Measurements from ENCODE around the gene MEGF8. TPM values are rescaled to one million over a fixed set of nuclear protein-coding genes. Genes with fewer than 3 reads are reported as not detected.

Gene MEGF8
- total RNA-seq, 4 donors from 2014 or later, result 6.4 to 11.1 (median 10.3) TPM

DNA sequence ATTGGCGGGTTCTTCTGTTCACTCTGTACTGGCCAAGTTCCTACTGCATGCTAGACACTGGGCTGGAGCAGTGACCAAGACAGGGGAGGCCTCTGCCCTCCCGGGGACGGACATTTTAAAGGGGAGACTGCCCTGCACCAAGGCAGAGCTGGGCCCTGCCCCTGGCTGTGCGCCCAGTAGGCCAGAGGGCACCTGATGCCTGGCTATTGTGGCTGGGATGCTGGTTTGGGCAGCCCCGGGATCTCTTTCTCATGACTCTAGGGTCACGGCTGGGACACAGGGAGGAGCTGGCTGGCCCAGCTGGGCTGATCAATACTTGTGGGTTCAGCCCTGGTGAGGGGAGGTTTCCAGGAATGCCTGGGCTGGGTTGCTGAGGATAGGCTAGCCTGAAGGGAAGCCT is 84.0 kb downstream of the MEGF8 start:
- peaks cover 0 to 25% (median 6%) of the 10 kb centered on the region in 3 donors for H3K4me1 ChIP-seq
- intact Hi-C loops (cut with DNase I), result no loop called here
- no peaks in the 10 kb centered on the region for H3K27me3 ChIP-seq
- no peak overlapping the region for H3K4me3 ChIP-seq
- TF ChIP-seq POLR2A (IDR thresholded peaks at IDR 0.05), result no peak
- TF ChIP-seq, protein P1, sequence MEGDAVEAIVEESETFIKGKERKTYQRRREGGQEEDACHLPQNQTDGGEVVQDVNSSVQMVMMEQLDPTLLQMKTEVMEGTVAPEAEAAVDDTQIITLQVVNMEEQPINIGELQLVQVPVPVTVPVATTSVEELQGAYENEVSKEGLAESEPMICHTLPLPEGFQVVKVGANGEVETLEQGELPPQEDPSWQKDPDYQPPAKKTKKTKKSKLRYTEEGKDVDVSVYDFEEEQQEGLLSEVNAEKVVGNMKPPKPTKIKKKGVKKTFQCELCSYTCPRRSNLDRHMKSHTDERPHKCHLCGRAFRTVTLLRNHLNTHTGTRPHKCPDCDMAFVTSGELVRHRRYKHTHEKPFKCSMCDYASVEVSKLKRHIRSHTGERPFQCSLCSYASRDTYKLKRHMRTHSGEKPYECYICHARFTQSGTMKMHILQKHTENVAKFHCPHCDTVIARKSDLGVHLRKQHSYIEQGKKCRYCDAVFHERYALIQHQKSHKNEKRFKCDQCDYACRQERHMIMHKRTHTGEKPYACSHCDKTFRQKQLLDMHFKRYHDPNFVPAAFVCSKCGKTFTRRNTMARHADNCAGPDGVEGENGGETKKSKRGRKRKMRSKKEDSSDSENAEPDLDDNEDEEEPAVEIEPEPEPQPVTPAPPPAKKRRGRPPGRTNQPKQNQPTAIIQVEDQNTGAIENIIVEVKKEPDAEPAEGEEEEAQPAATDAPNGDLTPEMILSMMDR (IDR thresholded peaks at IDR 0.05), result no peak
- H3K27ac ChIP-seq, result no peak overlapping the region
- H3K9me3 ChIP-seq, result no peaks in the 10 kb centered on the region
- peaks cover 0 to 64% (median 0%) of the 10 kb centered on the region in 3 donors for H3K36me3 ChIP-seq
- DNase-seq, result no peak
- 72 to 75% methylated on average over 4 of the region's 6 CpGs for WGBS, 2 donors

DNA sequence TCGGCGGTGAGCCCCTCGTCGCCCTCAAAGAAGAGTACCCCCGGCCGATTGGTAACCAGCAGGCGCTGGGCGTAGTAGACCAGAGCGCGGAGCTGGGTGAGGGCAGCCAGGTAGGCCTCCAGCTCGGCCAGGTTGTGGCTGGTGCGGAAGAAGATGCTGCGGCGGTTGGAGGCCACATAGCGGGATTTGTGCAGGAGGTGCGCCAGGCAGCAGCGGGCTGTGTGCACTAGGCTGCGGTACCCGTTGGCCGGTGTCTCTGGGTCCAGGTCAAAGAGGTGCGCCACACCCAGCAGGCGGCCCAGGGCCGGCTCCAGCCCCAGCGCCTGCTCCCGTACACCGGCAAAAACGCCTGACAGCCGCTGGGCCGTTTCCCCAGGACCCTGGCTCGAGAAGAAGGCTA is 84.9 kb downstream of the MEGF8 start:
- Histone ChIP-seq H3K27ac (no peak overlapping the region), H3K9me3 (no peaks in the 10 kb centered on the region), H3K4me3 (no peak overlapping the region), H3K4me1 (peaks cover 0 to 25% (median 6%) of the 10 kb centered on the region in 3 donors), H3K36me3 (peaks cover 0 to 64% (median 0%) of the 10 kb centered on the region in 3 donors), H3K27me3 (no peaks in the 10 kb centered on the region)
- TF ChIP-seq POLR2A (IDR thresholded peaks at IDR 0.05), result no peak
- TF ChIP-seq, protein P1 (IDR thresholded peaks at IDR 0.05), result no peak
- intact Hi-C loops (cut with DNase I), result no loop called here
- DNase-seq, result no peak
- WGBS, 2 donors, result 93% methylated on average over 20 of the region's 30 CpGs; no CpG with 5 or more reads in 1 of the 2 donors

- Histone ChIP-seq H3K27ac (no peak overlapping the region), H3K4me1 (peaks cover 0 to 25% (median 6%) of the 10 kb centered on the region in 3 donors), H3K36me3 (peaks cover 0 to 53% (median 0%) of the 10 kb centered on the region in 3 donors), H3K4me3 (no peak overlapping the region), H3K9me3 (no peaks in the 10 kb centered on the region), H3K27me3 (no peaks in the 10 kb centered on the region)
- intact Hi-C loops (cut with DNase I), result no loop called here
- 91 to 98% methylated on average over 7 to 8 of the region's 8 CpGs for WGBS, 2 donors
- DNase-seq, result no peak
- TF ChIP-seq, protein P1 (IDR thresholded peaks at IDR 0.05), result no peak
- TF ChIP-seq POLR2A (IDR thresholded peaks at IDR 0.05), result no peak
These were observed 86.2 kb downstream of the MEGF8 start for GRCh38 chr19:42411581-42412178.

DNA sequence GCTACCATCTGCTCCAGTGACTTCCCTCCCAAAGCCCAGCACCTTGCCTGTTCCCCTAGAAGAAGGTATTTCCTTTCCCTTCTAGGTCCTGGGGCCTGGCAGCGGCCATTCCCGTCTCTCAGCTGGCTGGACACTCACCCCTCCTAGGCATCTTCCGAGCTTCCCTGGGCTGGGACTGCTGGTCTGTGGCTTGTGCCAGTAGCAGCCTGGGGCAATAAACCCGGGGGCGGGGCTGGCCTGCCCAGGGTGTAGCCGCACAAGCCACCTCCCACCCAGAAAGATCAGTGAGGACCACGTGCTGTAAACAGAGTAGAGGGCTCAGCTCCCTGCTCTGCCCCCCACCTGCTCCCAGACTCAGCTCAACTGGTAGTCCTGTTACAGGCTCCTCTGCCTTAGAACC is 86.8 kb downstream of the MEGF8 start:
- Histone ChIP-seq H3K4me1 (peaks cover 0 to 25% (median 6%) of the 10 kb centered on the region in 3 donors), H3K4me3 (no peak overlapping the region), H3K27ac (no peak overlapping the region), H3K27me3 (no peaks in the 10 kb centered on the region), H3K36me3 (peaks cover 0 to 48% (median 0%) of the 10 kb centered on the region in 3 donors), H3K9me3 (no peaks in the 10 kb centered on the region)
- WGBS, 2 donors, result 57% methylated on average over 6 of the region's 7 CpGs; no CpG with 5 or more reads in 1 of the 2 donors
- intact Hi-C loops (cut with DNase I), result no loop called here
- no peak for DNase-seq
- no peak for TF ChIP-seq POLR2A (IDR thresholded peaks at IDR 0.05)
- TF ChIP-seq, protein P1 (IDR thresholded peaks at IDR 0.05), result no peak

GRCh38 chr19:42412661-42413076 is 87.2 kb downstream of the MEGF8 start:
- no peak for DNase-seq
- H3K27ac ChIP-seq, result no peak overlapping the region
- peaks cover 0 to 25% (median 6%) of the 10 kb centered on the region in 3 donors for H3K4me1 ChIP-seq
- intact Hi-C loops (cut with DNase I), result no loop called here
- TF ChIP-seq POLR2A (IDR thresholded peaks at IDR 0.05), result no peak
- TF ChIP-seq, protein P1 (IDR thresholded peaks at IDR 0.05), result no peak
- H3K36me3 ChIP-seq, result peaks cover 0 to 43% (median 0%) of the 10 kb centered on the region in 3 donors
- H3K4me3 ChIP-seq, result no peak overlapping the region
- no peaks in the 10 kb centered on the region for H3K27me3 ChIP-seq
- 62% methylated on average over 3 of the region's 4 CpGs; no CpG with 5 or more reads in 1 of the 2 donors for WGBS, 2 donors
- no peaks in the 10 kb centered on the region for H3K9me3 ChIP-seq

All from esophagus squamous epithelium (tissue), 5 donors.